ENCODE data around the gene LRRC7. TPM values are rescaled to one million over a fixed set of nuclear protein-coding genes. Genes with fewer than 3 reads are reported as not detected.
A peak's percentile ranks its signal among the peaks of the same experiment; 100 is the strongest.

Gene LRRC7
- total and polyA plus RNA-seq, 7 donors: 0.33 to 1.2 (median 0.94) TPM; not detected in 2

GRCh38 chr1:69569576-69570328 is 2.0 kb downstream of the LRRC7 start:
- no peak for ATAC-seq
- 9 to 10% (median 9%) methylated on average over 25 to 26 of the region's 26 CpGs for WGBS, 3 donors

GRCh38 chr1:69570356-69570755 is 2.6 kb downstream of the LRRC7 start:
- 41 to 45% (median 43%) methylated on average over 10 of the region's 10 CpGs for WGBS, 3 donors
- no peak for ATAC-seq
- H3K4me3 ChIP-seq: peak overlapping the region; percentile 72
- H3K27me3 ChIP-seq (ENCODE audit: insufficient read depth in 3 of 3, low read length in 2 of 3): peaks cover 0 to 40% (median 10%) of the 10 kb centered on the region in 3 donors
- no peaks in the 10 kb centered on the region for H3K36me3 ChIP-seq (ENCODE audit: insufficient read depth in 1 of 2, low read depth in 1 of 2)
- H3K9me3 ChIP-seq: no peaks in the 10 kb centered on the region
- no peak for TF ChIP-seq CTCF (IDR thresholded peaks at IDR 0.05)
- DNase-seq: no peak
- H3K4me1 ChIP-seq: no peaks in the 10 kb centered on the region
- intact Hi-C loops (cut with DNase I): no loop called here
- no peak overlapping the region for H3K27ac ChIP-seq

More at GRCh38 chr1:69569576-69570328, 2.0 kb downstream of the LRRC7 start:
- Histone ChIP-seq H3K36me3 (ENCODE audit: insufficient read depth in 1 of 2, low read depth in 1 of 2) (no peaks in the 10 kb centered on the region), H3K4me3 (peak overlapping the region; percentile 72), H3K9me3 (no peaks in the 10 kb centered on the region), H3K27me3 (ENCODE audit: insufficient read depth in 3 of 3, low read length in 2 of 3) (peaks cover 0 to 40% (median 10%) of the 10 kb centered on the region in 3 donors), H3K27ac (no peak overlapping the region), H3K4me1 (no peaks in the 10 kb centered on the region)
- TF ChIP-seq CTCF (IDR thresholded peaks at IDR 0.05): no peak
- no peak for DNase-seq
- intact Hi-C loops (cut with DNase I): no loop called here

GRCh38 chr1:69572921-69573320 is 5.2 kb downstream of the LRRC7 start:
- intact Hi-C loops (cut with DNase I): no loop called here
- H3K9me3 ChIP-seq: no peaks in the 10 kb centered on the region
- H3K4me1 ChIP-seq: no peaks in the 10 kb centered on the region
- H3K27ac ChIP-seq: no peak overlapping the region
- no peak overlapping the region for H3K4me3 ChIP-seq
- no peaks in the 10 kb centered on the region for H3K36me3 ChIP-seq (ENCODE audit: insufficient read depth in 1 of 2, low read depth in 1 of 2)
- DNase-seq: no peak
- peaks cover 0 to 33% (median 10%) of the 10 kb centered on the region in 3 donors for H3K27me3 ChIP-seq (ENCODE audit: insufficient read depth in 3 of 3, low read length in 2 of 3)
- no peak for TF ChIP-seq CTCF (IDR thresholded peaks at IDR 0.05)
- ATAC-seq: no peak
- 37 to 67% (median 42%) methylated on average over 2 of the region's 2 CpGs for WGBS, 3 donors

GRCh38 chr1:69573911-69574310 is 6.2 kb downstream of the LRRC7 start:
- no peak for TF ChIP-seq CTCF (IDR thresholded peaks at IDR 0.05)
- Histone ChIP-seq H3K27ac (no peak overlapping the region), H3K4me3 (no peak overlapping the region), H3K36me3 (ENCODE audit: insufficient read depth in 1 of 2, low read depth in 1 of 2) (no peaks in the 10 kb centered on the region), H3K4me1 (no peaks in the 10 kb centered on the region), H3K9me3 (no peaks in the 10 kb centered on the region), H3K27me3 (ENCODE audit: insufficient read depth in 3 of 3, low read length in 2 of 3) (peaks cover 0 to 24% (median 7%) of the 10 kb centered on the region in 3 donors)
- DNase-seq (no peak), ATAC-seq (no peak)
- 46 to 49% (median 49%) methylated on average over 2 of the region's 2 CpGs for WGBS, 3 donors
- intact Hi-C loops (cut with DNase I): no loop called here

Data from psoas muscle (tissue), 8 donors.